ENCODE measurements around the gene SLX4. TPM values are rescaled to one million over a fixed set of nuclear protein-coding genes. Genes with fewer than 3 reads are reported as not detected.
"Not testable (repeated sequence)": the region's sequence is repeated elsewhere in the genome, so short reads cannot be mapped to it uniquely, and the experiment has no call there.

SLX4 gene
- total RNA-seq, result 3.2 TPM
- 1 to 10 TPM; 3.6 to 5.8 (median 4.5) TPM for polyA plus RNA-seq (ENCODE audit: insufficient read depth in 1 of 8, insufficient read length in 8 of 8, low replicate concordance in 1 of 8)
- long read RNA-seq, donor 1, result 0 reads
- long read RNA-seq, donor 2, result 0 reads
- long read RNA-seq, donor 3, result 0 reads
- long read RNA-seq, donor 4, result 0 reads
- long read RNA-seq, donor 5, result 0 reads
- long read RNA-seq, donor 6, result 0 reads
- long read RNA-seq, donor 7, result 0 reads
- long read RNA-seq, donor 8, result 0 reads
- long read RNA-seq, donor 9, result 0 reads
- long read RNA-seq, donor 10, result 0 reads
- long read RNA-seq, donor 11, result 0 reads

- Histone ChIP-seq H3K36me3 (ENCODE audit: control insufficient read depth, insufficient read depth, low read length) (peaks cover 22% of the 10 kb centered on the region), H3K27ac (ENCODE audit: low read length) (peak within 1 kb of the TSS; percentile 81), H3K4me1 (ENCODE audit: control insufficient read depth, insufficient read depth, low read length) (peaks cover 14% of the 10 kb centered on the region), H3K4me3 (ENCODE audit: low read length) (peak within 1 kb of the TSS; percentile 100), H3K9me3 (replicated peaks; ENCODE audit: control insufficient read depth, low read depth, low read length) (no peaks in the 10 kb centered on the region), H3K27me3 (ENCODE audit: control insufficient read depth, insufficient read depth, low read length) (no peaks in the 10 kb centered on the region)
- under 1% methylated on average over 75 of the region's 86 CpGs for WGBS (ENCODE audit: insufficient coverage)
- peak; percentile 97 for DNase-seq
Observed at GRCh38 chr16:3611146-3611975, at the start of gene SLX4. Gene SLX4 (minus strand): TSS chr16:3611606. CDS start chr16:3608964, 2,642 bp downstream.

- no peak for DNase-seq
- Histone ChIP-seq H3K4me3 (ENCODE audit: low read length) (no peak overlapping the region), H3K27me3 (ENCODE audit: control insufficient read depth, insufficient read depth, low read length) (no peaks in the 10 kb centered on the region), H3K4me1 (ENCODE audit: control insufficient read depth, insufficient read depth, low read length) (peaks cover 7% of the 10 kb centered on the region), H3K36me3 (ENCODE audit: control insufficient read depth, insufficient read depth, low read length) (peaks cover 90% of the 10 kb centered on the region), H3K9me3 (replicated peaks; ENCODE audit: control insufficient read depth, low read depth, low read length) (no peaks in the 10 kb centered on the region), H3K27ac (ENCODE audit: low read length) (no peak overlapping the region)
- no CpG with 5 or more reads among the region's 3 CpGs for WGBS (ENCODE audit: insufficient coverage)
Observed at GRCh38 chr16:3659251-3659650, 47.8 kb upstream of the SLX4 start.

GRCh38 chr16:3656491-3657468 lies 45.4 kb upstream of the SLX4 start:
- Histone ChIP-seq H3K36me3 (ENCODE audit: control insufficient read depth, insufficient read depth, low read length) (peaks cover 82% of the 10 kb centered on the region), H3K27ac (ENCODE audit: low read length) (no peak overlapping the region), H3K27me3 (ENCODE audit: control insufficient read depth, insufficient read depth, low read length) (no peaks in the 10 kb centered on the region), H3K4me3 (ENCODE audit: low read length) (no peak overlapping the region), H3K4me1 (ENCODE audit: control insufficient read depth, insufficient read depth, low read length) (peaks cover 7% of the 10 kb centered on the region), H3K9me3 (replicated peaks; ENCODE audit: control insufficient read depth, low read depth, low read length) (no peaks in the 10 kb centered on the region)
- WGBS (ENCODE audit: insufficient coverage), result 84% methylated on average over 31 of the region's 42 CpGs
- no peak for DNase-seq

GRCh38 chr16:3656160-3656490 lies 44.7 kb upstream of the SLX4 start:
- H3K4me3 ChIP-seq (ENCODE audit: low read length); H3K27me3 ChIP-seq (ENCODE audit: control insufficient read depth, insufficient read depth, low read length); H3K27ac ChIP-seq (ENCODE audit: low read length); DNase-seq; H3K9me3 ChIP-seq (replicated peaks; ENCODE audit: control insufficient read depth, low read depth, low read length); H3K4me1 ChIP-seq (ENCODE audit: control insufficient read depth, insufficient read depth, low read length): not testable (repeated sequence)
- peaks cover 82% of the 10 kb centered on the region for H3K36me3 ChIP-seq (ENCODE audit: control insufficient read depth, insufficient read depth, low read length)
- no CpG with 5 or more reads among the region's 10 CpGs for WGBS (ENCODE audit: insufficient coverage)

GRCh38 chr16:3655396-3656159 lies 44.2 kb upstream of the SLX4 start:
- Histone ChIP-seq H3K9me3 (replicated peaks; ENCODE audit: control insufficient read depth, low read depth, low read length) (no peaks in the 10 kb centered on the region), H3K4me3 (ENCODE audit: low read length) (no peak overlapping the region), H3K27ac (ENCODE audit: low read length) (no peak overlapping the region), H3K36me3 (ENCODE audit: control insufficient read depth, insufficient read depth, low read length) (peaks cover 82% of the 10 kb centered on the region), H3K27me3 (ENCODE audit: control insufficient read depth, insufficient read depth, low read length) (no peaks in the 10 kb centered on the region), H3K4me1 (ENCODE audit: control insufficient read depth, insufficient read depth, low read length) (peaks cover 8% of the 10 kb centered on the region)
- 85% methylated on average over 18 of the region's 21 CpGs for WGBS (ENCODE audit: insufficient coverage)
- no peak for DNase-seq

- Histone ChIP-seq H3K4me1 (ENCODE audit: control insufficient read depth, insufficient read depth, low read length) (peaks cover 8% of the 10 kb centered on the region), H3K4me3 (ENCODE audit: low read length) (no peak overlapping the region), H3K9me3 (replicated peaks; ENCODE audit: control insufficient read depth, low read depth, low read length) (no peaks in the 10 kb centered on the region), H3K27me3 (ENCODE audit: control insufficient read depth, insufficient read depth, low read length) (no peaks in the 10 kb centered on the region), H3K27ac (ENCODE audit: low read length) (no peak overlapping the region), H3K36me3 (ENCODE audit: control insufficient read depth, insufficient read depth, low read length) (peaks cover 76% of the 10 kb centered on the region)
- WGBS (ENCODE audit: insufficient coverage), result 79% methylated on average over 9 of the region's 12 CpGs
- DNase-seq, result no peak
Observed at GRCh38 chr16:3655030-3655395, 43.6 kb upstream of the SLX4 start.

- Histone ChIP-seq H3K9me3 (replicated peaks; ENCODE audit: control insufficient read depth, low read depth, low read length) (no peaks in the 10 kb centered on the region), H3K4me3 (ENCODE audit: low read length) (no peak within 1 kb of the TSS), H3K36me3 (ENCODE audit: control insufficient read depth, insufficient read depth, low read length) (peaks cover 70% of the 10 kb centered on the region), H3K4me1 (ENCODE audit: control insufficient read depth, insufficient read depth, low read length) (peaks cover 8% of the 10 kb centered on the region), H3K27ac (ENCODE audit: low read length) (no peak within 1 kb of the TSS), H3K27me3 (ENCODE audit: control insufficient read depth, insufficient read depth, low read length) (no peaks in the 10 kb centered on the region)
- 60% methylated on average over 14 of the region's 14 CpGs for WGBS (ENCODE audit: insufficient coverage)
- DNase-seq, result peak; percentile 60
Observed at GRCh38 chr16:3654249-3654991, 43.0 kb upstream of the SLX4 start, which contains the start of gene DNASE1. Gene DNASE1 (plus strand): TSS chr16:3654691. CDS start chr16:3655374, 683 bp downstream.

- Histone ChIP-seq H3K4me3 (ENCODE audit: low read length) (no peak overlapping the region), H3K36me3 (ENCODE audit: control insufficient read depth, insufficient read depth, low read length) (peaks cover 58% of the 10 kb centered on the region), H3K27ac (ENCODE audit: low read length) (no peak overlapping the region), H3K9me3 (replicated peaks; ENCODE audit: control insufficient read depth, low read depth, low read length) (no peaks in the 10 kb centered on the region), H3K27me3 (ENCODE audit: control insufficient read depth, insufficient read depth, low read length) (no peaks in the 10 kb centered on the region), H3K4me1 (ENCODE audit: control insufficient read depth, insufficient read depth, low read length) (peaks cover 8% of the 10 kb centered on the region)
- no peak for DNase-seq
- WGBS (ENCODE audit: insufficient coverage), result 65% methylated on average over 12 of the region's 14 CpGs
Observed at GRCh38 chr16:3652373-3653195, 41.2 kb upstream of the SLX4 start.

Measured in muscle of leg (tissue), 16 donors.